ENCODE data around the gene NME3. TPM values are rescaled to one million over a fixed set of nuclear protein-coding genes. Genes with fewer than 3 reads are reported as not detected.

The NME3 gene
- total and polyA plus RNA-seq, 2 of the 4 experiments (the other 2 are of a cell fraction): 12.7 to 41.2 TPM

- no peak for DNase-seq
- H3K4me2 ChIP-seq (ENCODE audit: low read depth, low read length): no peak overlapping the region
- ChIA-PET POLR2A (ENCODE audit: unreplicated experiment) (no interaction called here), CTCF (no interaction called here)
- peaks cover 18% of the 10 kb centered on the region for H3K36me3 ChIP-seq (ENCODE audit: control insufficient read depth, insufficient read depth, low read length)
- H3K79me1 ChIP-seq (ENCODE audit: low read depth in 1 of 2, low read length in 2 of 2): peaks cover 0 to 6% of the 10 kb centered on the region in 2 experiments; a peak in 1 of 4 replicates
- no peaks in the 10 kb centered on the region for H3K4me1 ChIP-seq (ENCODE audit: control insufficient read depth, insufficient read depth, low read length)
- no peak overlapping the region for H2AK5ac ChIP-seq (ENCODE audit: low read depth, low read length)
- H2BK20ac ChIP-seq (ENCODE audit: low read depth, low read length): no peak overlapping the region
- H2BK15ac ChIP-seq (ENCODE audit: low read depth, low read length): no peak overlapping the region
- in situ Hi-C loops (cut with MboI; ENCODE audit: low sequenced_read_pairs) (no loop called here), dilution Hi-C loops (cut with HindIII; ENCODE audit: low sequenced_read_pairs, unreplicated experiment) (no loop called here), intact Hi-C loops (cut with micrococcal nuclease) (no loop called here)
- H4K91ac ChIP-seq (ENCODE audit: insufficient read depth, low read depth, low read length): no peak overlapping the region
- H3K18ac ChIP-seq (ENCODE audit: low read depth, low read length): no peak overlapping the region
- BruUV-seq (replicated peaks): no TSS peak
- H3K4ac ChIP-seq (ENCODE audit: low read depth, low read length): no peak overlapping the region
- no peak for TF ChIP-seq BHLHE40 (IDR thresholded peaks at IDR 0.05; ENCODE audit: low read depth, low read length)
- no peak for TF ChIP-seq SMC3 (IDR thresholded peaks at IDR 0.05; ENCODE audit: low read depth, low read length)
- TF ChIP-seq RCOR1 (IDR thresholded peaks at IDR 0.05; ENCODE audit: insufficient replicate concordance, low read length): no peak
- TF ChIP-seq NFE2L2 (IDR thresholded peaks at IDR 0.05; ENCODE audit: low read depth, low read length): no peak
- no peak for TF ChIP-seq MAZ (IDR thresholded peaks at IDR 0.05; ENCODE audit: borderline replicate concordance, low read depth, low read length)
- TF ChIP-seq USF2 (IDR thresholded peaks at IDR 0.05; ENCODE audit: low read depth, low read length): no peak
- no peak for TF ChIP-seq MXI1 (IDR thresholded peaks at IDR 0.05; ENCODE audit: borderline replicate concordance, low read depth, low read length)
- no peak for TF ChIP-seq MAFK (IDR thresholded peaks at IDR 0.05; ENCODE audit: low read depth, low read length)
- TF ChIP-seq POLR2A (IDR thresholded peaks at IDR 0.05; ENCODE audit: low read depth, low read length): no peak
- TF ChIP-seq RAD21 (IDR thresholded peaks at IDR 0.05; ENCODE audit: low read length): no peak
- no peak for TF ChIP-seq FOS (IDR thresholded peaks at IDR 0.05; ENCODE audit: low read depth, low read length)
- TF ChIP-seq CHD1 (IDR thresholded peaks at IDR 0.05; ENCODE audit: low read depth, low read length): no peak
- TF ChIP-seq CEBPB (IDR thresholded peaks at IDR 0.05; ENCODE audit: low read depth, low read length): no peak
- TF ChIP-seq CTCF (conservative IDR thresholded peaks at IDR 0.05; ENCODE audit: low read depth, low read length): no peak
- no peak for TF ChIP-seq ELK1 (IDR thresholded peaks at IDR 0.05; ENCODE audit: borderline replicate concordance, low read depth, low read length)
- TF ChIP-seq RFX5 (IDR thresholded peaks at IDR 0.05; ENCODE audit: low read depth, low read length): no peak
- H4K20me1 ChIP-seq (ENCODE audit: insufficient read depth, low read length): 0 out of 2 replicates have a peak, but pooled peaks cover 3% of the 10 kb centered on the region
- no peaks in the 10 kb centered on the region for H3K27me3 ChIP-seq (ENCODE audit: control insufficient read depth, insufficient read depth, low read length)
- no peak overlapping the region for H3K56ac ChIP-seq (ENCODE audit: extremely low read depth, insufficient read depth, low read length)
- no peak overlapping the region for H2AFZ ChIP-seq (replicated peaks; ENCODE audit: low read length, poor library complexity)
- H3K9me3 ChIP-seq (ENCODE audit: control insufficient read depth, insufficient read depth, low read length): no peaks in the 10 kb centered on the region
- no peak overlapping the region for H4K5ac ChIP-seq (ENCODE audit: low read depth, low read length)
- H4K8ac ChIP-seq (ENCODE audit: low read depth in 2 of 2, low read length in 2 of 2): no peak overlapping the region
- H3K23ac ChIP-seq (ENCODE audit: low read depth, low read length): no peak overlapping the region
- no peak overlapping the region for H2AK9ac ChIP-seq (replicated peaks; ENCODE audit: low read depth, low read length, poor library complexity)
- no peak overlapping the region for H3K4me3 ChIP-seq (ENCODE audit: insufficient read depth, low read depth, low read length)
- no peak overlapping the region for H3K9ac ChIP-seq (ENCODE audit: low read depth, low read length)
- no peak for ATAC-seq (ENCODE audit: low read depth)
- H3K14ac ChIP-seq (replicated peaks; ENCODE audit: low read depth, low read length): no peak overlapping the region
- H3K9me1 ChIP-seq (ENCODE audit: insufficient read depth, low read length): peaks cover 2% of the 10 kb centered on the region; the same call in 1 of the 2 replicates
- no peak overlapping the region for H3K27ac ChIP-seq (ENCODE audit: insufficient read depth, low read length)
- H2BK120ac ChIP-seq (ENCODE audit: low read depth, low read length): no peak overlapping the region
- 88% methylated on average over 22 of the region's 27 CpGs; no CpG with 5 or more reads in 1 of the 2 experiments for WGBS, 2 experiments (ENCODE audit: extremely low coverage in 2 of 2, insufficient read length in 1 of 2)
- no peak overlapping the region for H2BK5ac ChIP-seq (ENCODE audit: low read depth, low read length, poor library complexity, severe bottlenecking)
Measured at GRCh38 chr16:1818204-1818872, 47.0 kb upstream of the NME3 start.
